B cell (primary cell): ENCODE results near the gene PTPRN2. TPM values are rescaled to one million over a fixed set of nuclear protein-coding genes. Genes with fewer than 3 reads are reported as not detected.

Source experiments
- ATAC-seq: fragments of 200-7000 bp; cut with Tn5 transposase; one replicate; pipeline ENCODE4 v1.10.0; 2021; ENCODE audit warnings: low read depth, mild to moderate bottlenecking, moderate number of reproducible peaks, moderate library complexity
- CTCF ChIA-PET: fragments of 350-600 bp; sonication (Branson Sonifier 250); formaldehyde crosslinking; loops from one replicate; lab custom pipeline; 2021; ENCODE audit warnings: antibody characterized with exemption, inconsistent platforms; lab: Charles Lee
- POLR2A ChIA-PET: fragments of 350-600 bp; sonication (Branson Sonifier 250); formaldehyde crosslinking; loops from one replicate; lab custom pipeline; 2021; ENCODE audit warnings: antibody characterized with exemption; lab: Charles Lee
- DNase-seq: peaks from one replicate; pipeline ENCODE4 v3.0.0; 2013
- H2AFZ ChIP-seq: 2 replicates; pipeline ENCODE4 v1.6.1; 2012; ENCODE audit warnings: mild to moderate bottlenecking, low read depth, low read length; ENCODE audit not compliant: insufficient read depth, poor library complexity, severe bottlenecking
- H3K27ac ChIP-seq, 2 donors: 1 replicate in 1 of 2; 2 replicates in 1 of 2; pipeline ENCODE4 v1.5.1; 2012 to 2013; ENCODE audit warnings: low read length in 2 of 2, mild to moderate bottlenecking in 2 of 2, moderate library complexity in 1 of 2
- H3K27me3 ChIP-seq, 4 experiments: fragments of 200-600 bp in 1 of 4; sonication (generic) in 1 of 4; replicated peaks in 1 of 4; 1 replicate in 2 of 4; 2 replicates in 2 of 4; pipeline versions ENCODE4 v1.6.1 to v1.7.0; 2013 to 2016; ENCODE audit warnings: low read length in 3 of 4, mild to moderate bottlenecking in 2 of 4, mixed read lengths in 1 of 4, moderate library complexity in 1 of 4; ENCODE audit not compliant: insufficient read depth in 4 of 4, control insufficient read depth in 3 of 4; ENCODE audit errors: control extremely low read depth in 1 of 4
- H3K36me3 ChIP-seq, 2 experiments: replicated peaks in 1 of 2; 1 replicate in 1 of 2; 2 replicates in 1 of 2; pipeline versions ENCODE4 v1.6.1 to v1.7.1; 2013; ENCODE audit warnings: low read length in 1 of 2; ENCODE audit not compliant: insufficient read depth in 2 of 2, control insufficient read depth in 1 of 2; ENCODE audit errors: control extremely low read depth in 1 of 2, extremely low read depth in 1 of 2
- H3K4me1 ChIP-seq, 2 donors: fragments of 200-600 bp in 1 of 2; sonication (generic) in 1 of 2; 1 replicate in 1 of 2; 2 replicates in 1 of 2; pipeline versions ENCODE4 v1.5.1 to v1.6.1; 2013 to 2017; ENCODE audit warnings: low read length in 2 of 2; ENCODE audit not compliant: control insufficient read depth in 2 of 2, insufficient read depth in 2 of 2
- H3K4me2 ChIP-seq: replicated peaks from 2 replicates; pipeline ENCODE3; 2012; ENCODE audit warnings: mild to moderate bottlenecking, low read depth, low read length; ENCODE audit not compliant: poor library complexity, severe bottlenecking
- H3K4me3 ChIP-seq, 5 experiments: fragments of 200-600 bp in 1 of 5; sonication (generic) in 1 of 5; 1 replicate in 3 of 5; 2 replicates in 2 of 5; pipeline versions ENCODE4 v1.5.1 to v1.7.0; 2011 to 2016; ENCODE audit warnings: low read length in 4 of 5, mild to moderate bottlenecking in 4 of 5, low read depth in 2 of 5, control low read depth in 1 of 5, moderate library complexity in 1 of 5; ENCODE audit not compliant: insufficient read depth in 1 of 5; ENCODE audit errors: control extremely low read depth in 1 of 5, extremely low read depth in 1 of 5
- H3K79me2 ChIP-seq: fragments of 200-600 bp; sonication (generic); one replicate; pipeline ENCODE4 v1.6.0; 2016; ENCODE audit warnings: low read length; ENCODE audit not compliant: control insufficient read depth, insufficient read depth
- H3K9ac ChIP-seq: fragments of 200-600 bp; sonication (generic); 2 replicates; pipeline ENCODE4 v1.6.1; 2017; ENCODE audit warnings: mild to moderate bottlenecking, low read length, moderate library complexity
- H3K9me3 ChIP-seq, 3 donors: one replicate each; pipeline versions ENCODE4 v1.6.1 to v1.7.1; 2013; ENCODE audit warnings: low read length in 2 of 3; ENCODE audit not compliant: control insufficient read depth in 2 of 3, insufficient read depth in 1 of 3; ENCODE audit errors: control extremely low read depth in 1 of 3
- H4K20me1 ChIP-seq: 2 replicates; pipeline ENCODE4 v1.6.0; 2012; ENCODE audit warnings: mild to moderate bottlenecking, low read length; ENCODE audit not compliant: insufficient read depth, control insufficient read depth, poor library complexity, severe bottlenecking
- H3K27ac Mint-ChIP-seq: one replicate; pipeline ENCODE4 v1.8.0; 2021; ENCODE audit warnings: mixed read lengths
- H3K27me3 Mint-ChIP-seq: one replicate; pipeline ENCODE4 v1.8.0; 2021; ENCODE audit warnings: mixed read lengths
- H3K4me1 Mint-ChIP-seq: one replicate; pipeline ENCODE4 v1.8.0; 2021; ENCODE audit warnings: mixed read lengths
- H3K4me3 Mint-ChIP-seq: one replicate; pipeline ENCODE4 v1.8.0; 2021; ENCODE audit warnings: mixed read lengths
- H3K9me3 Mint-ChIP-seq: one replicate; pipeline ENCODE4 v1.8.0; 2022; ENCODE audit warnings: mixed read lengths; ENCODE audit not compliant: insufficient read depth
- CTCF ChIP-seq: fragments of 200-600 bp; IDR thresholded peaks from one replicate; pipeline ENCODE4 v1.8.0; 2022; ENCODE audit warnings: antibody characterized with exemption, mild to moderate bottlenecking
- EZH2 ChIP-seq: IDR thresholded peaks from 2 replicates; pipeline ENCODE4 v1.6.1; 2012; ENCODE audit warnings: borderline replicate concordance, low read depth, mild to moderate bottlenecking, moderate library complexity, low read length; ENCODE audit not compliant: insufficient read depth, poor library complexity, severe bottlenecking
- WGBS: methylation state at CpG from one replicate; pipeline ENCODE4 v1.1.5; 2013; ENCODE audit warnings: missing lambda C conversion rate; ENCODE audit not compliant: insufficient coverage; 5-methylcytosine and 5-hydroxymethylcytosine counted together
- intact Hi-C: fragments of 100-400 bp; cut with micrococcal nuclease; formaldehyde crosslinking; loops from one replicate; pipeline ENCODE4 v1.10.0; 2022
- polyA plus RNA-seq: library from polyadenylated mRNA; depleted of rRNA; stranded (reverse); fragments of >200 nt; gene quantifications from 2 replicates; pipeline ENCODE4 v1.2.3, GENCODE V29; 2012
- total RNA-seq, 2 donors: library from RNA; stranded (reverse); fragments of 120-200 nt in 1 of 2; gene quantifications; 1 replicate in 1 of 2; 2 replicates in 1 of 2; pipeline versions ENCODE4 v1.2.3 to v1.2.4, GENCODE V29; 2013 to 2022

PTPRN2 gene
- total and polyA plus RNA-seq, 2 donors (not counting 1 experiment from before 2014, with no cell fraction given), result 2.0 to 5.0 TPM

GRCh38 chr7:158395780-158396278, 191.8 kb downstream of the PTPRN2 start:
- 96% methylated on average over 10 of the region's 28 CpGs for WGBS
- ChIA-PET CTCF (no interaction called here), POLR2A (no interaction called here)
- H3K4me3 ChIP-seq, result no peak overlapping the region
- ATAC-seq (no peak), DNase-seq (no peak)
- Mint-ChIP-seq H3K4me3 (no peak overlapping the region), H3K9me3 (peaks cover 5% of the 10 kb centered on the region), H3K4me1 (no peaks in the 10 kb centered on the region), H3K27me3 (no peaks in the 10 kb centered on the region), H3K27ac (no peak overlapping the region)
- no peaks in the 10 kb centered on the region for H3K27me3 ChIP-seq
- no peak overlapping the region for H3K27ac ChIP-seq
- no peak overlapping the region for H3K4me2 ChIP-seq
- no peak overlapping the region for H3K9ac ChIP-seq
- no peaks in the 10 kb centered on the region for H3K4me1 ChIP-seq
- TF ChIP-seq EZH2 (no peak), CTCF (no peak)
- H3K9me3 ChIP-seq, result peaks cover 0 to 47% (median 0%) of the 10 kb centered on the region in 3 donors
- no peaks in the 10 kb centered on the region for H3K36me3 ChIP-seq
- no peak overlapping the region for H2AFZ ChIP-seq
- H4K20me1 ChIP-seq, result no peaks in the 10 kb centered on the region
- H3K79me2 ChIP-seq, result no peaks in the 10 kb centered on the region
- intact Hi-C loops, result no loop called here

GRCh38 chr7:158395349-158395748, 192.3 kb downstream of the PTPRN2 start:
- WGBS, result no CpG with 5 or more reads among the region's 46 CpGs
- Histone ChIP-seq H3K4me1 (no peaks in the 10 kb centered on the region), H3K9me3 (peaks cover 0 to 42% (median 0%) of the 10 kb centered on the region in 3 donors), H3K27ac (no peak overlapping the region), H3K79me2 (no peaks in the 10 kb centered on the region), H3K4me3 (no peak overlapping the region), H4K20me1 (no peaks in the 10 kb centered on the region), H3K4me2 (no peak overlapping the region), H2AFZ (no peak overlapping the region), H3K27me3 (no peaks in the 10 kb centered on the region), H3K36me3 (no peaks in the 10 kb centered on the region), H3K9ac (no peak overlapping the region)
- Mint-ChIP-seq H3K4me3 (no peak overlapping the region), H3K27ac (no peak overlapping the region), H3K27me3 (no peaks in the 10 kb centered on the region), H3K4me1 (no peaks in the 10 kb centered on the region), H3K9me3 (peaks cover 5% of the 10 kb centered on the region)
- no peak for ATAC-seq
- TF ChIP-seq CTCF (no peak), EZH2 (no peak)
- ChIA-PET POLR2A (no interaction called here), CTCF (no interaction called here)
- DNase-seq, result no peak
- intact Hi-C loops, result no loop called here
